Fibroblast of skin of right biceps (primary cell): ENCODE results near the gene EEF1A2.
A peak's percentile ranks its signal among the peaks of the same experiment; 100 is the strongest.

Experiments used
- DNase-seq: peaks from one replicate; pipeline ENCODE4 v3.0.0-alpha.2; 2013

The EEF1A2 gene

GRCh38 chr20:63497946-63498935 lies 642 bp downstream of the EEF1A2 start:
- DNase-seq, result peak; percentile 15

- DNase-seq, result no peak
These were observed 1.5 kb downstream of the EEF1A2 start for GRCh38 chr20:63497138-63497945.

GRCh38 chr20:63496596-63497120 lies 2.2 kb downstream of the EEF1A2 start:
- DNase-seq, result no peak

GRCh38 chr20:63495741-63496595 lies 2.9 kb downstream of the EEF1A2 start:
- DNase-seq, result peak; percentile 42

GRCh38 chr20:63495167-63495720 lies 3.6 kb downstream of the EEF1A2 start:
- DNase-seq, result no peak

GRCh38 chr20:63494420-63495166 lies 4.3 kb downstream of the EEF1A2 start:
- no peak for DNase-seq

GRCh38 chr20:63494084-63494419 lies 4.8 kb downstream of the EEF1A2 start:
- DNase-seq, result no peak

GRCh38 chr20:63493563-63494020 lies 5.3 kb downstream of the EEF1A2 start:
- DNase-seq, result no peak

GRCh38 chr20:63492982-63493381 lies 5.9 kb downstream of the EEF1A2 start:
- DNase-seq, result no peak

- no peak for DNase-seq
These were observed 6.4 kb downstream of the EEF1A2 start for GRCh38 chr20:63492518-63492917.

GRCh38 chr20:63491635-63492230 lies 7.2 kb downstream of the EEF1A2 start:
- DNase-seq, result no peak

GRCh38 chr20:63491078-63491477 lies 7.8 kb downstream of the EEF1A2 start:
- no peak for DNase-seq

GRCh38 chr20:63490416-63490815 lies 8.5 kb downstream of the EEF1A2 start:
- DNase-seq, result no peak

- DNase-seq, result no peak
These were observed 10.3 kb downstream of the EEF1A2 start for GRCh38 chr20:63488315-63489251.

GRCh38 chr20:63487781-63488241 lies 11.1 kb downstream of the EEF1A2 start:
- DNase-seq, result no peak

- no peak for DNase-seq
These were observed 11.6 kb downstream of the EEF1A2 start for GRCh38 chr20:63487116-63487764.

- DNase-seq, result no peak
These were observed 12.5 kb downstream of the EEF1A2 start for GRCh38 chr20:63486300-63486855.

GRCh38 chr20:63484651-63485403 lies 14.1 kb downstream of the EEF1A2 start:
- no peak for DNase-seq
